K562 (cell line): Measurements from ENCODE around the gene ERICH2. TPM values are rescaled to one million over a fixed set of nuclear protein-coding genes. Genes with fewer than 3 reads are reported as not detected.

Experiments
- FOXJ3 ChIP-seq: sonication (generic); formaldehyde crosslinking; IDR thresholded peaks from 2 replicates; pipeline ENCODE4 v1.4.0; 2020; ENCODE audit warnings: mild to moderate bottlenecking, missing genetic modification reagents
- HNRNPH1 ChIP-seq: fragments of 200-400 bp; formaldehyde crosslinking; optimal IDR thresholded peaks from 2 replicates; pipeline ENCODE3; 2017; ENCODE audit warnings: low read depth, mild to moderate bottlenecking, low read length, moderate library complexity
- ZKSCAN1 ChIP-seq: fragments of 150-350 bp; IDR thresholded peaks from 2 replicates; pipeline ENCODE4 v1.6.1; 2016; ENCODE audit warnings: low read depth, low read length
- ZNF436 ChIP-seq: fragments of 250-450, 450-650 bp; sonication (Bioruptor Pico); formaldehyde crosslinking; IDR thresholded peaks from 2 replicates; pipeline ENCODE4 v1.7.0; 2020; ENCODE audit warnings: mild to moderate bottlenecking
- ZNF586 ChIP-seq: fragments of 450-650 bp; formaldehyde crosslinking; conservative IDR thresholded peaks from 2 replicates; pipeline ENCODE4 v1.4.0; 2020; ENCODE audit warnings: mild to moderate bottlenecking, moderate library complexity
- polyA plus RNA-seq, 8 experiments: library from polyadenylated mRNA; depleted of rRNA in 4 of 8; stranded (reverse) in 5 of 8; unstranded in 3 of 8; fragments of >200 nt; fragmentation: Nextera tagmentation in 2 of 8; fragmentation: Illumina TruSeq in 1 of 8; extraction: Ambion mirVana in 2 of 8; extraction: Trizol in 1 of 8; gene quantifications; 2 replicates each; pipeline versions ENCODE4 v1.2.1 to v1.2.3, GENCODE V29; 2011 to 2014; ENCODE audit warnings: inconsistent platforms in 1 of 8, missing spikeins in 1 of 8
- total RNA-seq, 7 experiments: library from RNA; depleted of rRNA in 6 of 7; stranded (reverse); fragments of >200 nt in 6 of 7; fragmentation: Illumina TruSeq in 2 of 7; extraction: Trizol in 2 of 7; gene quantifications; 2 replicates each; pipeline versions ENCODE4 v1.2.1 to v1.2.3, GENCODE V29; 2011 to 2021; ENCODE audit warnings: low replicate concordance in 1 of 7
- TF ChIP-seq, protein P1 (sequence below): fragments of 250-450 bp; sonication (Bioruptor Pico); IDR thresholded peaks from 2 replicates; pipeline ENCODE4 v1.4.0; 2020
- TF ChIP-seq, protein P2 (sequence below): fragments of 250-450 bp; sonication (Bioruptor Pico); IDR thresholded peaks from 2 replicates; pipeline ENCODE4 v1.5.0; 2021; ENCODE audit warnings: mild to moderate bottlenecking, borderline replicate concordance
- TF ChIP-seq, protein P3 (sequence below): fragments of 250-450 bp; sonication (Bioruptor Pico); IDR thresholded peaks from 2 replicates; pipeline ENCODE4 v1.8.0; 2021; ENCODE audit warnings: moderate library complexity, mild to moderate bottlenecking, inconsistent platforms

Gene ERICH2
- total and polyA plus RNA-seq, 9 of the 15 experiments (the other 6 are each of a cell fraction or from before 2014, with no cell fraction given), result 0.85 to 2.4 (median 1.6) TPM

GRCh38 chr2:170743530-170744239 lies 26.5 kb upstream of the ERICH2 start (continued):
- TF ChIP-seq, protein P1, sequence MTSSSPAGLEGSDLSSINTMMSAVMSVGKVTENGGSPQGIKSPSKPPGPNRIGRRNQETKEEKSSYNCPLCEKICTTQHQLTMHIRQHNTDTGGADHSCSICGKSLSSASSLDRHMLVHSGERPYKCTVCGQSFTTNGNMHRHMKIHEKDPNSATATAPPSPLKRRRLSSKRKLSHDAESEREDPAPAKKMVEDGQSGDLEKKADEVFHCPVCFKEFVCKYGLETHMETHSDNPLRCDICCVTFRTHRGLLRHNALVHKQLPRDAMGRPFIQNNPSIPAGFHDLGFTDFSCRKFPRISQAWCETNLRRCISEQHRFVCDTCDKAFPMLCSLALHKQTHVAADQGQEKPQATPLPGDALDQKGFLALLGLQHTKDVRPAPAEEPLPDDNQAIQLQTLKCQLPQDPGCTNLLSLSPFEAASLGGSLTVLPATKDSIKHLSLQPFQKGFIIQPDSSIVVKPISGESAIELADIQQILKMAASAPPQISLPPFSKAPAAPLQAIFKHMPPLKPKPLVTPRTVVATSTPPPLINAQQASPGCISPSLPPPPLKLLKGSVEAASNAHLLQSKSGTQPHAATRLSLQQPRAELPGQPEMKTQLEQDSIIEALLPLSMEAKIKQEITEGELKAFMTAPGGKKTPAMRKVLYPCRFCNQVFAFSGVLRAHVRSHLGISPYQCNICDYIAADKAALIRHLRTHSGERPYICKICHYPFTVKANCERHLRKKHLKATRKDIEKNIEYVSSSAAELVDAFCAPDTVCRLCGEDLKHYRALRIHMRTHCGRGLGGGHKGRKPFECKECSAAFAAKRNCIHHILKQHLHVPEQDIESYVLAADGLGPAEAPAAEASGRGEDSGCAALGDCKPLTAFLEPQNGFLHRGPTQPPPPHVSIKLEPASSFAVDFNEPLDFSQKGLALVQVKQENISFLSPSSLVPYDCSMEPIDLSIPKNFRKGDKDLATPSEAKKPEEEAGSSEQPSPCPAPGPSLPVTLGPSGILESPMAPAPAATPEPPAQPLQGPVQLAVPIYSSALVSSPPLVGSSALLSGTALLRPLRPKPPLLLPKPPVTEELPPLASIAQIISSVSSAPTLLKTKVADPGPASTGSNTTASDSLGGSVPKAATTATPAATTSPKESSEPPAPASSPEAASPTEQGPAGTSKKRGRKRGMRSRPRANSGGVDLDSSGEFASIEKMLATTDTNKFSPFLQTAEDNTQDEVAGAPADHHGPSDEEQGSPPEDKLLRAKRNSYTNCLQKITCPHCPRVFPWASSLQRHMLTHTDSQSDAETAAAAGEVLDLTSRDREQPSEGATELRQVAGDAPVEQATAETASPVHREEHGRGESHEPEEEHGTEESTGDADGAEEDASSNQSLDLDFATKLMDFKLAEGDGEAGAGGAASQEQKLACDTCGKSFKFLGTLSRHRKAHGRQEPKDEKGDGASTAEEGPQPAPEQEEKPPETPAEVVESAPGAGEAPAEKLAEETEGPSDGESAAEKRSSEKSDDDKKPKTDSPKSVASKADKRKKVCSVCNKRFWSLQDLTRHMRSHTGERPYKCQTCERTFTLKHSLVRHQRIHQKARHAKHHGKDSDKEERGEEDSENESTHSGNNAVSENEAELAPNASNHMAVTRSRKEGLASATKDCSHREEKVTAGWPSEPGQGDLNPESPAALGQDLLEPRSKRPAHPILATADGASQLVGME, result no peak
- TF ChIP-seq FOXJ3 (CRISPR knock-in tag), result no peak
- no peak for TF ChIP-seq ZNF436
- TF ChIP-seq, protein P2, sequence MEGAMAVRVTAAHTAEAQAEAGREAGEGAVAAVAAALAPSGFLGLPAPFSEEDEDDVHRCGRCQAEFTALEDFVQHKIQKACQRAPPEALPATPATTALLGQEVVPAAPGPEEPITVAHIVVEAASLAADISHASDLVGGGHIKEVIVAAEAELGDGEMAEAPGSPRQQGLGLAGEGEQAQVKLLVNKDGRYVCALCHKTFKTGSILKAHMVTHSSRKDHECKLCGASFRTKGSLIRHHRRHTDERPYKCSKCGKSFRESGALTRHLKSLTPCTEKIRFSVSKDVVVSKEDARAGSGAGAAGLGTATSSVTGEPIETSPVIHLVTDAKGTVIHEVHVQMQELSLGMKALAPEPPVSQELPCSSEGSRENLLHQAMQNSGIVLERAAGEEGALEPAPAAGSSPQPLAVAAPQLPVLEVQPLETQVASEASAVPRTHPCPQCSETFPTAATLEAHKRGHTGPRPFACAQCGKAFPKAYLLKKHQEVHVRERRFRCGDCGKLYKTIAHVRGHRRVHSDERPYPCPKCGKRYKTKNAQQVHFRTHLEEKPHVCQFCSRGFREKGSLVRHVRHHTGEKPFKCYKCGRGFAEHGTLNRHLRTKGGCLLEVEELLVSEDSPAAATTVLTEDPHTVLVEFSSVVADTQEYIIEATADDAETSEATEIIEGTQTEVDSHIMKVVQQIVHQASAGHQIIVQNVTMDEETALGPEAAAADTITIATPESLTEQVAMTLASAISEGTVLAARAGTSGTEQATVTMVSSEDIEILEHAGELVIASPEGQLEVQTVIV, result no peak
- TF ChIP-seq ZKSCAN1, result no peak
- no peak for TF ChIP-seq HNRNPH1
- TF ChIP-seq, protein P3, sequence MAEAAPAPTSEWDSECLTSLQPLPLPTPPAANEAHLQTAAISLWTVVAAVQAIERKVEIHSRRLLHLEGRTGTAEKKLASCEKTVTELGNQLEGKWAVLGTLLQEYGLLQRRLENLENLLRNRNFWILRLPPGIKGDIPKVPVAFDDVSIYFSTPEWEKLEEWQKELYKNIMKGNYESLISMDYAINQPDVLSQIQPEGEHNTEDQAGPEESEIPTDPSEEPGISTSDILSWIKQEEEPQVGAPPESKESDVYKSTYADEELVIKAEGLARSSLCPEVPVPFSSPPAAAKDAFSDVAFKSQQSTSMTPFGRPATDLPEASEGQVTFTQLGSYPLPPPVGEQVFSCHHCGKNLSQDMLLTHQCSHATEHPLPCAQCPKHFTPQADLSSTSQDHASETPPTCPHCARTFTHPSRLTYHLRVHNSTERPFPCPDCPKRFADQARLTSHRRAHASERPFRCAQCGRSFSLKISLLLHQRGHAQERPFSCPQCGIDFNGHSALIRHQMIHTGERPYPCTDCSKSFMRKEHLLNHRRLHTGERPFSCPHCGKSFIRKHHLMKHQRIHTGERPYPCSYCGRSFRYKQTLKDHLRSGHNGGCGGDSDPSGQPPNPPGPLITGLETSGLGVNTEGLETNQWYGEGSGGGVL (CRISPR knock-in tag), result no peak
- TF ChIP-seq ZNF586 (CRISPR knock-in tag), result no peak
